Measurements from ENCODE around the gene CAPN5.

DNA sequence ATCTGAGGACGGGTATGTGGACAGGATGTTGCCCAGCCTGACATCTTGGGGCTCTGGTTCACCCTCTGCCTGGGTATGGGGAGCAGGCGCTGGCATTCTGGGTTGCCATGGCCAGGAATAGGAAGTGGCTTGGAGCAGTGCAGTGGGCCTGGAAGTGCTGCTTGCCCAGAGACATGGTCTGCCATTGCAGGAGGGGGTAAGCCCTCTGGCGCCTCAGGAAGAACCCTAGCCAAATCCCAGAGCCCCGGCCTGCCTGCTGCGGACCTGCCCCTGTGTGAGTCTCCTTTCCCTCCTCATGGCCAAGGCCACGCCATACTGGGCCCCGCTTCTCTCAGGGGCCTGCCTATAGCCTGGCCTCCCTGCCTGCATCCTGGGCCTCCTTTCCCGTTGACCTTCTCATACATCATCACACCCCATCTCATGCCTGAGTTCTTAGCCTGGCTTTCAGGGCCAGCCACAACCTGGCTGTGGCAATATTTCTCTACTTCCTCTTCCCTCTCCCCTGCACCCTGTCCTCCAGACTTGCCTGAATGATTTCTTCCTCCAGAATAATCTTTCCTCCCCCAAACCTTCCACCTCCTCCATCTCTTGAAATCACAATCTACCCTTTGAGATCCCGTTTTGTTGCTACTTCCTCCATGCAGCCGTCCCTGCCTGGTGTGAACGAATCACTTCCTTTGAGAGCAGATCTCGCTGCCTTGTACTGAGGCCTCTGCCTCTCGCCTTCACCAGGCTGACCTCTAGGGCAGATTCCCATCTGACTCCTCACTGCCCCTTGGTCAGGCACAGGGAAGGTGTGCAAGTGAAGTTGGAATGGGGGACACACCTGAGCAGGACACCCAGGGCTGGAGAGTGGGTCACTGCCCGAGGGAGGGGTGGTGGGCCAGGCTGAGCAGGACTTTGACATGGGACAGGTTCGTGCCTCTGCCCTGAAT lies 5.2 kb downstream of the CAPN5 start:
- TF ChIP-seq, protein P1, sequence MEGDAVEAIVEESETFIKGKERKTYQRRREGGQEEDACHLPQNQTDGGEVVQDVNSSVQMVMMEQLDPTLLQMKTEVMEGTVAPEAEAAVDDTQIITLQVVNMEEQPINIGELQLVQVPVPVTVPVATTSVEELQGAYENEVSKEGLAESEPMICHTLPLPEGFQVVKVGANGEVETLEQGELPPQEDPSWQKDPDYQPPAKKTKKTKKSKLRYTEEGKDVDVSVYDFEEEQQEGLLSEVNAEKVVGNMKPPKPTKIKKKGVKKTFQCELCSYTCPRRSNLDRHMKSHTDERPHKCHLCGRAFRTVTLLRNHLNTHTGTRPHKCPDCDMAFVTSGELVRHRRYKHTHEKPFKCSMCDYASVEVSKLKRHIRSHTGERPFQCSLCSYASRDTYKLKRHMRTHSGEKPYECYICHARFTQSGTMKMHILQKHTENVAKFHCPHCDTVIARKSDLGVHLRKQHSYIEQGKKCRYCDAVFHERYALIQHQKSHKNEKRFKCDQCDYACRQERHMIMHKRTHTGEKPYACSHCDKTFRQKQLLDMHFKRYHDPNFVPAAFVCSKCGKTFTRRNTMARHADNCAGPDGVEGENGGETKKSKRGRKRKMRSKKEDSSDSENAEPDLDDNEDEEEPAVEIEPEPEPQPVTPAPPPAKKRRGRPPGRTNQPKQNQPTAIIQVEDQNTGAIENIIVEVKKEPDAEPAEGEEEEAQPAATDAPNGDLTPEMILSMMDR (conservative IDR thresholded peaks at IDR 0.05): no peak
- no peak for TF ChIP-seq ZFX (IDR thresholded peaks at IDR 0.05)
